HepG2 (cell line): Measurements from ENCODE around the gene RBP5.

Source experiments
- ASH2L ChIP-seq: fragments of 300-600, 200-600 bp; sonication (generic); IDR thresholded peaks from 2 replicates; pipeline ENCODE4 v1.7.0; 2017; ENCODE audit warnings: low read depth, mild to moderate bottlenecking, moderate library complexity, mixed read lengths, low read length; ENCODE audit not compliant: insufficient read length
- BRCA1 ChIP-seq: sonication (generic); formaldehyde crosslinking; IDR thresholded peaks from 2 replicates; pipeline ENCODE4 v1.4.0; 2020; ENCODE audit warnings: missing genetic modification reagents
- CREB1 ChIP-seq, 2 experiments: fragments of 450-650 bp in 1 of 2; IDR thresholded peaks; 2 replicates each; pipeline ENCODE4 v1.6.1; 2016 to 2017; ENCODE audit warnings: control low read depth in 1 of 2, mild to moderate bottlenecking in 1 of 2, missing compliant biosample characterization in 1 of 2, missing genetic modification characterization in 1 of 2
- FOXK2 ChIP-seq: fragments of 450-650 bp; IDR thresholded peaks from 2 replicates; pipeline ENCODE4 v1.6.1; 2016
- REPIN1 ChIP-seq: sonication (generic); formaldehyde crosslinking; IDR thresholded peaks from 2 replicates; pipeline ENCODE4 v1.8.0; 2022; ENCODE audit warnings: missing genetic modification reagents, low read depth, mild to moderate bottlenecking, borderline replicate concordance
- SATB2 ChIP-seq: sonication (generic); formaldehyde crosslinking; IDR thresholded peaks from 2 replicates; pipeline ENCODE4 v1.5.0; 2020; ENCODE audit warnings: missing genetic modification reagents
- SMC3 ChIP-seq: IDR thresholded peaks from 2 replicates; pipeline ENCODE4 v1.6.1; 2011; ENCODE audit warnings: low read length, improper control_type of control experiment
- ZNF335 ChIP-seq: sonication (generic); formaldehyde crosslinking; IDR thresholded peaks from 2 replicates; pipeline ENCODE4 v1.4.0; 2020; ENCODE audit warnings: missing genetic modification reagents
- ZNF570 ChIP-seq: sonication (generic); formaldehyde crosslinking; IDR thresholded peaks from 2 replicates; pipeline ENCODE4 v1.4.0; 2020; ENCODE audit warnings: mild to moderate bottlenecking, missing genetic modification reagents, borderline replicate concordance
- TF ChIP-seq, protein P1 (sequence below): sonication (generic); formaldehyde crosslinking; IDR thresholded peaks from 2 replicates; pipeline ENCODE4 v1.5.0; 2020; ENCODE audit warnings: mild to moderate bottlenecking, missing genetic modification reagents, moderate library complexity
- TF ChIP-seq, protein P2 (sequence below): sonication (generic); formaldehyde crosslinking; IDR thresholded peaks from 2 replicates; pipeline ENCODE4 v1.8.0; 2022; ENCODE audit warnings: mild to moderate bottlenecking, missing genetic modification reagents, moderate library complexity
- TF ChIP-seq, protein P3 (sequence below): sonication (generic); formaldehyde crosslinking; IDR thresholded peaks from 2 replicates; pipeline ENCODE4 v1.5.1; 2020; ENCODE audit warnings: mild to moderate bottlenecking, missing genetic modification reagents, moderate library complexity

DNA sequence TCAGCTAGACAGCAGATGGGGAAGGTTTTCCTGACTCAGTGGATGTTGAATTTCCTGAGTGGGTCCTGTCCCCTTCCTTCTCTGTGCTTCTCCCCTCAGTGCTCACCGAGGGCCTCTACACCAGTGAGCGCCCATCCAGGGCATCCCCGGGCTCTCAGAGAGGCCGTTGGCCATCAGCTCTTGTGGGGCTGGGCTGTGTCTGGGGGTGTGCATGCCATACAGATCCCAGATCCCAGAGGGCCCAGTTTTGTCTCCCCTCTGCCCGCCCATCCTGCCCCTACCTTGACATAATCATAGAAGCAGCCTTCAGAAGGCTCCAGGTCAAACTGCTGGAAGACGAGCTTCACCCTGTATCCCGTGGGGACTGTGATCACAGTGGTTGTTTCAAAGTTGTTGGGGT, 37.5 kb downstream of the RBP5 start:
- TF ChIP-seq, protein P1, sequence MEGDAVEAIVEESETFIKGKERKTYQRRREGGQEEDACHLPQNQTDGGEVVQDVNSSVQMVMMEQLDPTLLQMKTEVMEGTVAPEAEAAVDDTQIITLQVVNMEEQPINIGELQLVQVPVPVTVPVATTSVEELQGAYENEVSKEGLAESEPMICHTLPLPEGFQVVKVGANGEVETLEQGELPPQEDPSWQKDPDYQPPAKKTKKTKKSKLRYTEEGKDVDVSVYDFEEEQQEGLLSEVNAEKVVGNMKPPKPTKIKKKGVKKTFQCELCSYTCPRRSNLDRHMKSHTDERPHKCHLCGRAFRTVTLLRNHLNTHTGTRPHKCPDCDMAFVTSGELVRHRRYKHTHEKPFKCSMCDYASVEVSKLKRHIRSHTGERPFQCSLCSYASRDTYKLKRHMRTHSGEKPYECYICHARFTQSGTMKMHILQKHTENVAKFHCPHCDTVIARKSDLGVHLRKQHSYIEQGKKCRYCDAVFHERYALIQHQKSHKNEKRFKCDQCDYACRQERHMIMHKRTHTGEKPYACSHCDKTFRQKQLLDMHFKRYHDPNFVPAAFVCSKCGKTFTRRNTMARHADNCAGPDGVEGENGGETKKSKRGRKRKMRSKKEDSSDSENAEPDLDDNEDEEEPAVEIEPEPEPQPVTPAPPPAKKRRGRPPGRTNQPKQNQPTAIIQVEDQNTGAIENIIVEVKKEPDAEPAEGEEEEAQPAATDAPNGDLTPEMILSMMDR (CRISPR knock-in tag): no peak
- TF ChIP-seq ZNF570 (CRISPR knock-in tag): no peak
- no peak for TF ChIP-seq ZNF335 (CRISPR knock-in tag)
- TF ChIP-seq ASH2L: no peak
- no peak for TF ChIP-seq SATB2
- TF ChIP-seq, protein P2, sequence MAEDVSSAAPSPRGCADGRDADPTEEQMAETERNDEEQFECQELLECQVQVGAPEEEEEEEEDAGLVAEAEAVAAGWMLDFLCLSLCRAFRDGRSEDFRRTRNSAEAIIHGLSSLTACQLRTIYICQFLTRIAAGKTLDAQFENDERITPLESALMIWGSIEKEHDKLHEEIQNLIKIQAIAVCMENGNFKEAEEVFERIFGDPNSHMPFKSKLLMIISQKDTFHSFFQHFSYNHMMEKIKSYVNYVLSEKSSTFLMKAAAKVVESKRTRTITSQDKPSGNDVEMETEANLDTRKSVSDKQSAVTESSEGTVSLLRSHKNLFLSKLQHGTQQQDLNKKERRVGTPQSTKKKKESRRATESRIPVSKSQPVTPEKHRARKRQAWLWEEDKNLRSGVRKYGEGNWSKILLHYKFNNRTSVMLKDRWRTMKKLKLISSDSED: no peak
- no peak for TF ChIP-seq REPIN1
- no peak for TF ChIP-seq CREB1 (IDR thresholded peaks at IDR 0.05)
- TF ChIP-seq CREB1 (CRISPR knock-in tag; IDR thresholded peaks at IDR 0.05): no peak
- TF ChIP-seq SMC3: no peak
- TF ChIP-seq FOXK2: no peak
- TF ChIP-seq BRCA1 (CRISPR knock-in tag): no peak
- TF ChIP-seq, protein P3, sequence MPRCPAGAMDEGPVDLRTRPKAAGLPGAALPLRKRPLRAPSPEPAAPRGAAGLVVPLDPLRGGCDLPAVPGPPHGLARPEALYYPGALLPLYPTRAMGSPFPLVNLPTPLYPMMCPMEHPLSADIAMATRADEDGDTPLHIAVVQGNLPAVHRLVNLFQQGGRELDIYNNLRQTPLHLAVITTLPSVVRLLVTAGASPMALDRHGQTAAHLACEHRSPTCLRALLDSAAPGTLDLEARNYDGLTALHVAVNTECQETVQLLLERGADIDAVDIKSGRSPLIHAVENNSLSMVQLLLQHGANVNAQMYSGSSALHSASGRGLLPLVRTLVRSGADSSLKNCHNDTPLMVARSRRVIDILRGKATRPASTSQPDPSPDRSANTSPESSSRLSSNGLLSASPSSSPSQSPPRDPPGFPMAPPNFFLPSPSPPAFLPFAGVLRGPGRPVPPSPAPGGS (CRISPR knock-in tag): no peak
